ENCODE results near the gene MEIS2. TPM values are rescaled to one million over a fixed set of nuclear protein-coding genes. Genes with fewer than 3 reads are reported as not detected.

MEIS2 gene
- total and polyA plus RNA-seq, 2 of the 13 experiments (the other 11 are each of a cell fraction or from before 2014, with no cell fraction given) = 10.7 to 12.4 TPM

- H3K4me3 ChIP-seq (replicated peaks in 1 of 3; ENCODE audit: insufficient read depth in 1 of 3, low read depth in 2 of 3, low read length in 3 of 3) = no peak overlapping the region
- no peaks in the 10 kb centered on the region for H4K20me1 ChIP-seq (ENCODE audit: insufficient read depth, low read length)
- no peaks in the 10 kb centered on the region for H3K27me3 ChIP-seq (ENCODE audit: control insufficient read depth in 1 of 2, insufficient read depth in 2 of 2, low read length in 2 of 2)
- H3K9me3 ChIP-seq (ENCODE audit: low read length) = no peaks in the 10 kb centered on the region
- H3K9ac ChIP-seq (ENCODE audit: insufficient read depth, low read depth, low read length) = no peak overlapping the region
- intact Hi-C loops (cut with micrococcal nuclease; ENCODE audit: unreplicated experiment) = loop anchor here (10.0 kb wide), 2 partner anchors 72 to 468 kb away; no protein-coding TSS in a partner anchor
- no peak overlapping the region for H3K4me2 ChIP-seq (ENCODE audit: low read depth, low read length)
- no peak overlapping the region for H3K27ac ChIP-seq (ENCODE audit: extremely low read length, insufficient read depth, low read length)
- DNase-seq (ENCODE audit: low spot score) = no peak
- H2AFZ ChIP-seq (ENCODE audit: low read length) = no peak overlapping the region
- ATAC-seq = no peak
- no peak for FAIRE-seq
- CTCF ChIA-PET (ENCODE audit: low intra/inter-chr PET ratio, low total read pairs) = no interaction called here
- BruUV-seq (replicated peaks) = no TSS peak
- POLR2A ChIA-PET = no interaction called here
- TF ChIP-seq RBM39 (IDR thresholded peaks at IDR 0.05; ENCODE audit: low read depth, low read length, poor library complexity, severe bottlenecking) (no peak), SALL2 (CRISPR knock-in tag; IDR thresholded peaks at IDR 0.05) (no peak), ZNF335 (CRISPR knock-in tag; IDR thresholded peaks at IDR 0.05) (no peak), PPARG (CRISPR knock-in tag; conservative IDR thresholded peaks at IDR 0.05) (no peak), ZNF468 (CRISPR knock-in tag; IDR thresholded peaks at IDR 0.05) (no peak), KAT7 (CRISPR knock-in tag; IDR thresholded peaks at IDR 0.05; ENCODE audit: borderline replicate concordance) (no peak), ZGPAT (CRISPR knock-in tag; IDR thresholded peaks at IDR 0.05) (no peak), ZNF576 (CRISPR knock-in tag; IDR thresholded peaks at IDR 0.05) (no peak), SATB2 (CRISPR knock-in tag; IDR thresholded peaks at IDR 0.05) (no peak), ZNF790 (CRISPR knock-in tag; IDR thresholded peaks at IDR 0.05; ENCODE audit: borderline replicate concordance) (no peak), ZNF354B (CRISPR knock-in tag; IDR thresholded peaks at IDR 0.05) (no peak)
- H3K4me1 ChIP-seq (ENCODE audit: insufficient read depth, low read length) = peaks cover 6% of the 10 kb centered on the region
- no peaks in the 10 kb centered on the region for H3K79me2 ChIP-seq (ENCODE audit: insufficient read depth, low read length)
- WGBS (ENCODE audit: low lambda C conversion rate) = 99% methylated on average over 3 of the region's 3 CpGs
- in situ Hi-C loops (cut with HindIII; ENCODE audit: extremely low pct_ligation_motif_present, low pct_unique_long_range_greater_than_20kb) = no loop called here
- H3K36me3 ChIP-seq (replicated peaks in 1 of 2; ENCODE audit: control insufficient read depth in 1 of 2, insufficient read depth in 2 of 2, low read length in 2 of 2) = no peaks in the 10 kb centered on the region
Measured at GRCh38 chr15:36972704-36973103, 127.6 kb downstream of the MEIS2 start.

All from HepG2 (cell line).